Measurements from ENCODE around the gene ADAM17.
"Not testable (repeated sequence)": the region's sequence is repeated elsewhere in the genome, so short reads cannot be mapped to it uniquely, and the experiment has no call there.

The ADAM17 gene

DNA sequence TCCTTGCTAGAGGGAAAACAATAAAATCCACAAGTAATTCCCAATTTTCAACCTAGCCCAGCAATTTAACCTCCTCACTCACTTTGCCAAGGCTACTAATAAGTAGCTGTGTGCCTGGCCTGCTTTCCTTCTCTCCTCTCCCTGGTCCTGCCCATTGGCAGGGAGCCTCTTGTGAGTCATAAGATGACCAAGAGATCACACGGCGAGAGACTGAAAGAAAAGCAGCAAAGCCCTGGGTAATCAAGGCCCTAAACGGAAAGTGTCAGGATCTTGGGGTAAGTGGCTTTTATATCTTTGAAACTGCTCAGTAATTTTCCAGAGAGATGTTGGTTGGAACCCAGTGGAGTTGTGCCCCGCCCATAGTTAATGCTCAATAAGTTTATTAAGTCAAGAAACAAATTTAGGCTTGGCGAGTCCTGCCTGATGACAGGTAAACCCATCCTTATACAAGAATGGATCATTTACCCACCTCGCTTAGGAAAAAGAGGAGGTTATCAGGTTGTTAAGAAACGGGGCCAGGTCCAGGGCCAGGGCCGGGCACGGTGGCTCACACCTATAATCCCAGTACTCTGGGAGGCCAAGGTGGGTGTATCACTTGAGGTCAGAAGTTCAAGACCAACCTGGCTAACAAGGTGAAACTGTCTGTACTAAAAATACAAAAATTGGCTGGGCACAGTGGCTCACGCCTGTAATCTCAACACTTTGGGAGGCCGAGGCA is 10.0 kb upstream of the ADAM17 start:
- DNase-seq (ENCODE audit: low read depth): no peak

DNA sequence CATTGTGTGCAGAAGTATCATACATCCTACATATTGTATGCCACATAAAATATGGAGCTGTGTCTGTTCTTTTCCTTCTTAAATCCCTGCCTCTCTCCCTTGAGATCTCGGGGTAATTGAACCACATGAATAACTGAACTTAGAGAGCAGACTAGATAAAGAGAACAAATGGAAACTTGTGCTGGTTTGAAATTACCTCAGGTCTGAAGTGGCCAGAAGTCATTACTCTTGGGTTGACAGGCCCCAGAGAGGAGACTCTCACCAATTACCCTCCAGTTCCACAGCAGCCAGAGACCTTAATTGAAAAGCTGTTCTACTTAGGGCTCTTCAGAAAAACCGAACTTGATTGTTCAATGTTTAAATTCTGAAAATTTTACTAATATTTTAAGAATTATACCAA is 5.0 kb upstream of the ADAM17 start:
- DNase-seq (ENCODE audit: low read depth): no peak

DNA sequence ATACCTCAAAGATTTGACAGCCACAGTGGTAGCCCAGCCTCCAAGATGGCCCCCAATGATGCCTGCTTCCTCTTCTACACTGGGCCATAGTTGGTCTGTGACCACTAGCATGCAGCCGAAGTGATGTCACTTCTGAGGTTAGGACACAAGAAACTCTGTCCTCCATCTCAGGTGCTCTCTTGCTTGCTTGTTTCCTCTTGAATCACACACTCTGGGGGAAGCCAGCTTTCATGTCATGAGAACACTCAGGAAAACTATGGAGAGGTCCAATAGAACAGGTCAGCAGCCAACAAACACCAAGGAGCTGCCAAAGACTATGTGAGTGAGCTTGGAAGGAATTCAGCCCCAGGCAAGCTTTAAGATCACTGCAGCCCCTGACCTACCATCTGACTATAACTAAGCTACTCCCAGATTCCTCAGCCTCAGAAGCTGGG is 3.3 kb upstream of the ADAM17 start:
- DNase-seq (ENCODE audit: low read depth): no peak

DNA sequence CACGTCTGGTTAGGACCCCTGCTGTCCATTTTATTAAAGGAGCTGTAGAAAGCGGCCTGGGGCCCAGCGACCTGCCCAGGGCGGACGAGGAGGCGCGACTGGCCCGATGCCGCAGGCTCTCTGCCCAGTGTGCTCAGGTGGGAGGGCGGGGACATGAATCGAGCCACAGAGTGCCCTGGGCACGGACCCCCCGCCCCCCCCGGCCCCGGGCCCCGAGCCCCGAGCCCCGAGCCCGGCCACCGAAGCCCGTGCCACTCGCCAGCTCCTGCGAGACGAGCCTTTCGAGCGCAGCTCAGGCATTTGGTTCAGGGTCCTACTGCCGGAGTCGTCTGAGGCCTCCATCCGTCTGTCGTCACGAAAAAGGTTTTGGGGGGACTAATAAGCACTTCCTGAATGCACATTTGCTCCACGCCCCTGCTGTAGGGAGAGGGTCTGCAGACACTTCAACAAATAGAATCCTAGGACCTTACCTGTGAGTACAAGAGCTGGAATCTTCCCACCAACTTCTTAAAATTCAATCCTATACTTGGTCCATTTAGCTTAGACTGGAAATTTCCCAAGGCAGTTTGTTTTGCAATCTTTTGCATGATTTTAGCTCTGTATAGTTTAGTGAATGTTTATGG is 602 bp upstream of the ADAM17 start:
- no peak for DNase-seq (ENCODE audit: low read depth)

DNA sequence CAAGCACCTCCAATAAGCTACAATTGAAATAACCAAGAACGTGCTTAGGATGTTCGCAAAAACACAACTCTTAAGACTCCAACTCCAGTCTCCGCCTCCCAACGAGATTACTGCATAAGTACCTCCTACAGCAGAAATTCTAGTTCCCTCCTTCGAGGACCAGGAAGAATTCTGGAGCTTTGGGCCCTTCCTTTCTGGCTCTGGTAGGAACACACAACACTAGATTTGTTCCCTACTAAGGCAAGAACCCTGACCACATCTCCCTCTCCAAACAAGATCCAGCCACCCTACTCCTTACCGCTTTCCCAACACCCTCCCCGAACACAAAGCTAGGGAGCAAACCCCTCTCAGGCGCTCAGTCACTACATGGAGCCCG is 721 bp downstream of the ADAM17 start:
- no peak for DNase-seq (ENCODE audit: low read depth)

DNA sequence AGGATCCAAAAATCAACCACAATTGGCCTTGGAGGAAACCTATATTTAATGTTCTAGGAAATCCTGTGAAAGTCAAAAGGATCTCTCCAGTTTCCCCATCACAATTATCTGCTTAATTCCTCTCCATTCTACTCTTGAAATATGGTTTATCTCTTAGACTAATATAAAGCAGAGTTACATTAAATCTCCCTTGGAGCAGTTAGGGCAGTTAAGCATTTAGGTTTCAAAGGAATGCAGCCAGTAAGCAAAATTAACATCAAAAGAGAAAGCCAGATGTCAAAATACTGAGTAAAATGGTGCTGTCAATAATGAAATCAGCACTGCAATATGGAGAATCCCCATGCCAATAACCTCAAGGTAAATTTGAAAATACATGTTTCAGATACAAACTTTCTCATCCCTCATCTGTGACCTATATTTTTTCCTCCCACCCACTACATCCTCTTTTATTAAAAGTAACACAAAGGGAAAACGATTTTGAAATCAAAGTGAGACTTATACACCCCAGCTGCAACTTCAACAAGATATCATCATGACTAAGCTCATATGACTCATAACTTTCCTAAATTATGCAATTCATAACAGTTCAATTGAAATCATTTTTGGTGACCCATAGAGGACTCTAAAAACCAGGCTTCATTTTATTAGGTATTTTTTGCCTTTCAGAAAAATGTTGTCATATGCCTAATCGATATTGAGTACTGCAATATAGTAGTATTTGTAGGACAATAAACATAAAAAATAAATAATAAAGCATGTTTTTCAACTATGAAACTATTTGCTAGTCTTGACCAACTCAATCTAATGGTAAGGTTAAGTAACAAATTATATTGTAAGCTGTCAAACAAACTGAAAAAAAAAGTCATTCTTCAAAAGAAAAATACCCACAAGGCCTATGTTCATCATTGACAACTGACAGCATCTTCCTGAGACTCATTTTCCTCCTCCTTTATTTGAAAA is 3.1 kb downstream of the ADAM17 start:
- no peak for DNase-seq (ENCODE audit: low read depth)

DNA sequence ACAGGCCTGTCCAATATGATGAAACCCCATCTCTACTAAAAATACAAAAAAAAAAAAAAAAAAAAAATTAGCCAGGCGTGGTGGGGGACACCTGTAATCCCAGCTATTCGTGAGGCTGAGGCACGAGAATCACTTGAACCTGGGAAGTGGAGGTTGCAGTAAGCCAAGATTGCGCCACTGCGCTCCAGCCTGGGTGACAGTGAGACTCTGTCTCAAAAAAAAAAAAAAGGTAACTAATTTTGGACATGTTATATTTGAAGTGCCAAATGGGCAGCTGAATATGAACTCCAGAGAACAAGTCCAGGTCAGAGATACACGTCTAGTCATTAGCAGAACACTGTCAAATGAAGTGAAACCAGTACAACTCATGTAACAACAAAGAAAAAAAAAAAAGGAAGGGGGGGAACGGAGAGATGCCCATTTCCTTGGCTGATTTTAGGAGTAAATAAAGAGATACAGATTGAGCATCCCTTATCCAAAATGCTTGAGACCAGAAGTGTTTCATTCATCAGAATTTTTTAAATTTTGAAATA is 4.7 kb downstream of the ADAM17 start:
- not testable (repeated sequence) for DNase-seq (ENCODE audit: low read depth)

DNA sequence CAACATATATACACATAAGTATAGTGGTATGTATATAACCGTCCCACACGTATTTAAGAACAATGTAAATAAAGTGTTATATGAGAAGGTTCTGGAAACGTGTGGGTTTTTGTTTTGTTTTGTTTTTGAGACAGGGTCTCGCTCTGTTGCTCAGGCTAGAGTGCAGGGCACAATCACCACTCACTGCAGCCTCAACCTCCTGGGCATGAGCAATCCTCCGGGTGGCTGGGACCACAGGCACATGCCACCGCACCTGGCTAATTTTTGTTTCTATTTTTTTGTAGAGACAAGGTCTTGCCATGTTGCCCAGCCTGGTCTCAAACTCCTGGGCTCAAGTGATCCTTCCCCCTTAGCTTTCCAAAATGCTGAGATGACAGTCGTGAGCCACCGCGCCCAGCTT is 6.2 kb downstream of the ADAM17 start:
- no peak for DNase-seq (ENCODE audit: low read depth)

DNA sequence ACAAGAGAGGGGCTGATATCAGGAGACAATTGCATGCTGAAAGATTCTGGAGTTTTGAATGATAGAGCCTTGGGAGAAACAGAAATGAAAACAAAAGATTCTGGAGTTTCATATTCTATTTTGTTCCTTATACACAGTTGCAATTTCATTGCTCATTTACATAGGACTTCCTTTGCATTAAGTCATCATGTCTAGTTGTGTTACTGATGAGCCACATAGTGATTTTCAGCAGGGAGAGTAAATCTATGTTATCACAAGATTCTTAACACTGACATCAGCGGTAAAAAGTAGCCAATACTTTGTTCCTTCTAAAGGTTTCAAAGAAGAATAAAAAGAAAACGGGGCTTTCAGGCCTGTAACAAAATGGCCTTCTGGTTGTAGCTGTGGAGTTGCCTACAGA is 7.1 kb downstream of the ADAM17 start:
- DNase-seq (ENCODE audit: low read depth): no peak

DNA sequence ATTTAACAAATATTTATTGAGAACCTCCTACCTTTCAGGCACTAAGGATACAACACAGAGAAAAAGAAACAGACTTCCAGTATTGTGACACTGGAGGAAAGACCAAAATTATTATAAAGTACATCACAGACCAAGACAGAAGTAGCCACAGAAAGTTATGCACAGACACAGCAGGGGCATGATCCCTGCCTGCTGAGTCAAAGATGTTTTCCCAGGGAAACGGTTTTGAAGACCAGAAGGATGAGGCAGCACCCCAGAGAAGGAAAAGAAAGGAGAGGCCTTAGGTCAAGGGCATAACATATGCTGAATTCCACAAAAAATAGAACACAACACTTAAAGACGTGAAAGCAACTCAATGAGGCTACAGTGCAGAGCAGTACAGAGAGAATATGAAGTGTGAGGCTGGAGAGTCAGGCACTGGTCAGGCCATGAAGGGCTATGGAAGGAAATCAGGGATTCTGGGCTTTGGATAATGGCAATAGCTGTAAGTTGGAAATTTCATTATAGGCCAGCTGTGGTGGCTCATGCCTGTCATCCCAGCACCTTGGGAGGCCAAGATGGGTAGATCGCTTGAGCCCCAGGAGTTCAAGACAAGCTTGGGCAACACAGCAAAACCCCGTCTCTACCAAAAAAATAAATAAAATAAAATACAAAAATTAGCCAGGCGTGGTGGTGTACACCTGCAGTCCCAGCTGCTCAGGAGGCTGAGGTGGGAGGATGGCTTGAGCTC is 8.2 kb downstream of the ADAM17 start:
- DNase-seq (ENCODE audit: low read depth): no peak

DNA sequence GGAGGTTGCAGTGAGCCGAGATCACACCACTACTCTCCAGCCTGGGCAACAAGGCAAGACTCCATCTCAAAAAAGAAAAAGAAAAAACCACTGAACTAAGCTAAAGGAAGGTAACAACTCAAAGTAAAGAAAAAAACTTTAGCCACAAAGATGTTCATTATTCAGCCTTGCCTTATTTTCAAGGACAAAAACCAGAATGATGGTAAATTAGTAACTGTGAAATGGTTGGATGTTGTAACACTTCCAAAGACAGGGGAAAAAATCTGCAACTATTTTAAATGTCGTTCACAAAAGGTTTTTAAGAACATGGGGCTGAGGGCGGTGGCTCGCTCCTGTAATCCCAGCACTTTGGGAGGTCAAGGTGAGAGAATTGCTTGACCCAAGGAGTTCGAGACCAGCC is 10.1 kb downstream of the ADAM17 start:
- no peak for DNase-seq (ENCODE audit: low read depth)

DNA sequence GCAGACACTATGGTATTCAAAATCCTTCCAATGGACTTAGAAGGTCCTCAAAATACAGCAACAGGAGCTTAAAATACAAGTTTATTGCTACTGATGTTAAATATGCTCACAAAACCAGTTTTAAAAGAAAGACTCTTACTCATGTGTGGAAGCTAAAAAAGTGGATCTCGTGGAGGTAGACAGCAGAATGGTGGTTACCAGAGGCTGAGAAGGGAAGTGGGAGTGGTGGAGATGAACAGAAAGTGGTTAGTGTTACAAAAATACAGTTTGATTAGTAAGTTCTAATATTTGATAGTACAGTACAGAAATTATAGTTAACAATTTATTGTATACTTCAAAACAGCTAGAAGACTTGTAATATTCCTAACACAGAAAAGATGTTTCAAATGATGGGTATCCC is 12.1 kb downstream of the ADAM17 start:
- DNase-seq (ENCODE audit: low read depth): no peak

DNA sequence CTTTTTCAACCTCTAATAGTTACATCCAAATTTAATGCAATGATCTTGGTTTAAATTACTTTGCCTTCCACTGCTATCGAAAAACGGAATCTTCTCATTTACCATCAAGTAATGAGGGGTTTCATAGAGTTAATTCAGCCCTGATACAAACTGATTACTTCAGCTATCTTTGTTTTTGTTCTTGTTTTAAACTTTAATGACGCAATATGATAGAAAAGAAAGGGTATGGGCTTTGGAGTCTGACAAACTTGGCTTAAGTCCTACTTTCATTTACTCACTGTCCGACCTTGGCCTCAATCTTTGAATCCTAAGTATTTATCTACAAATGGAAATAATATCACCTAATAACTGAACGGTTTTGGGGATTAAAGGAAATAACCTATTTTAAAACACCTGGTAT is 16.1 kb downstream of the ADAM17 start:
- no peak for DNase-seq (ENCODE audit: low read depth)

DNA sequence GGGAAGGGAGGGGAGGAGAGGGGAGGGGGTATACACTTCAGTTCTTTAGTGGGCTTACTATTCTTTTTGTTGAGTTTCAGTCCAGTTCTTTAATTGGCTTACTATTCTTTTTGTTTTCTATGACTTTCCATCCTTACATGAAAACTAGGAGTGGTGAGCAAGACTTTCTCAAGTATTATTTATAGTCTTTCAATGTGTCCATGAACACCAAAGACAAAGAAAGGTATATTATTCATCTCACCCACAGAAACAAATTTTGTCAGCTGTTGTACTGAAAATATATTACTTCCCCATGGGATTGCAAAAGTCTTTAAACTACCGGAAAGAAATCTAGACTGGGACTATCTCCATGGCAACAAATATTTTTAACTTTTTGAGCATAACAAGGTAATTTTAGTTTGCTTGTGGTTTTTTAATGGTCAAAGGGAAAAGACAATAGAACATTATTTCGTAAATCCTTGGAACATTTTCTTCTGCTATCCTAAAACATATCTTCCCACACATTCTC is 17.6 kb downstream of the ADAM17 start:
- no peak for DNase-seq (ENCODE audit: low read depth)

DNA sequence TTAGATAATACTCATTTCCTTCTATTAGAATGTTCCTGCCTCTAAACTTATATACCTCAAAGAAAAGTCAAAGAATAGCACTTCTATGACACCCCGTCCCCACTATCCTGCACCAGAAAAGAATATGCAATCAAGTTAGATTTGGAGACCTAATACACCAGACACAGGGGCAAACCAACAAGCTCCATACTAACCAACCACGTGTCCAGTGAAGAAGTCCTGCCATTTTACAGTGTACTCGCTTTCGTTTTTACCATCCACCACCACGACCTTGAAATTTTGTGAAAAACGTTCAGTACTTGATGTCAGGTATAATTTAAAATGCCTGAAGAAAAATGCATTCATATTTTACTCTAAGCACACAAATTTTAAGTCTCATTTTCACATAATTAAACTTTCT is 19.1 kb downstream of the ADAM17 start:
- DNase-seq (ENCODE audit: low read depth): no peak

DNA sequence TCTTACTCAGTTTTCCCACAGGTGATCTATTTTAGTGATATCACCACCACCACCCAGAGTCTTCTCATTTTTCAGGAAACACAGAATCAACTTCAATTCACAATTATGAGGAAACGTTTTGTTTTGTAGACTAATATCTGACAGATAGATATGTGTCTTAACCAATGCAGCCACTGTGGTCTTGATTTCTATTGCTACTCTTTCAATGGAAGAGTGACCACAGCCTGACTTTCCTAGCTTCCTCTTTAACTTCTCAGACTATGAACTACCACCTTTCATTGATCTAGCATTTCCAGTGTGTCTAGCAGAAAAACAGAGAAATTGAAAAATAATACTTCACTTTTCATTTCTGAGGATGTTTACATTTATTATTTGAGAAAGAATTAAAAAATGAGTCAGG is 20.5 kb downstream of the ADAM17 start:
- DNase-seq (ENCODE audit: low read depth): no peak

DNA sequence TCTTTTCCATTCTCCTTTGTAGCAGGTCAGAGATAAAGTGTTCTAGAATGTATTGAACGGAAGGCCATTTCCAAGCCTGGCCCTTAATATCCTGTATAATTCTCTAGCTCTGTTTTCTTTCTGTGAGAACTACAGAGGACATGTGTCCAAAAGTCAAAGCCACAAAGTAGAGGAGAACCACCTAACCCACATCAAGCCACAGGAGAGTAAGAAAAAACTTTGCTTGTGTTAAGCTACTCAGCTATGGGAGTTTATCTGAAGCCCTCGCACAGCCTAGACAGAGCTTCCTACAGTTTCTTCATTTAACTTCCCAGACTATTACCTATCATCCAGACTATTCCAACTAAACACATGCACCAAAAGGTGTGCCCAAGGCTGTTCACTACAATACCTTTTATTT is 22.0 kb downstream of the ADAM17 start:
- no peak for DNase-seq (ENCODE audit: low read depth)

DNA sequence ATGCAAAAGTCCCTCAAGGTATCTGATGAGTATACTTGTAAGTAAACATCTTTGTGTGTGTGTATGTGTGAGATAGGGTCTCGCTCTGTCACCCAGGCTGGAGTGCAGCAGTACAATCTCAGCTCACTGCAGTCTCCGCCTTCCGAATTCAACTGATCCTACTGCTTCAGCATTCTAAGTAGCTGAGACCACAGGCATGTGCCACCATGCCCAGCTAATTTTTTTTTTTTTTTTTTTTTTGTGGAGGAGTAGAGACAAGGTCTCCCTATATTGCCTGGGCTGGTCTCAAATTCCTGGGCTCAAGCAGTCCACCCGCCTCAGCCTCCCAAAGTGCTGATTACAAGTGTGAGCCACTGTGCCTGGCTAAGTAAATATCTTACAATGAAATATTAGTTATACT is 23.2 kb downstream of the ADAM17 start:
- no peak for DNase-seq (ENCODE audit: low read depth)

DNA sequence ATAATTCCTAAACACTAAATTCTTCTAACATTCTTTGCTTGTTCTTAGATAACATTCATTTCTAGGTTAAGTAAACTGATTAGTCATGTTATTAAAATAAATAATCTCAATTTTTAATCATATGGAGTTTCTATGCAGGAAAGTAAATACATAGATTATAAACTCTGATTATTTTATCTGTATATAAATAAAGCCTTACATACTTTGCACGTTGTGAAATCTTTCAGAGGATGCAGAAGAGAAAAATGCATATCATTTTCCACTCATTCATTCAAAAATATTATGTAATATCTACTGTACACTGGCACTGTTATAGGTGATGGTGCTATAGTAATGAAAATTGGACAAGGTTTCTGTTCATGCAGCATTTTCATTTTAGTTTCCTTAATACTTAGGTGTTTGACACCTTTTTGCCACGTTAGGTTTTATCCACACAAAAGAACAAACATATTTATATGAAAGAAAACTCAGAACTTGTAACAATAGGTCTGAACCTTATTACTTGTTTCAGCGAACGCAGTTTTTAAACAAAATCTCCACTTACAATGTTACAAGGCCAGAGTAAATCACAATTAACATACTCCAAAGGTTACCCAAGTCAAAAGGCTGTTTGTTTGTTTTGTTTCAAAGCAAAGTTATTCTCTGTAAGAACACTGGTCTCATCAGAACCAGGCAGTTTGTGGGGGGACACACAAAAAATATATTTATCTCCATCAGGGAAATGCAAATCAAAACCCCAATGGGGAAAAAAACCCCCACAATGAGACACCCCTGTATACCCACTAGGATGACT is 27.4 kb downstream of the ADAM17 start:
- DNase-seq (ENCODE audit: low read depth): no peak

DNA sequence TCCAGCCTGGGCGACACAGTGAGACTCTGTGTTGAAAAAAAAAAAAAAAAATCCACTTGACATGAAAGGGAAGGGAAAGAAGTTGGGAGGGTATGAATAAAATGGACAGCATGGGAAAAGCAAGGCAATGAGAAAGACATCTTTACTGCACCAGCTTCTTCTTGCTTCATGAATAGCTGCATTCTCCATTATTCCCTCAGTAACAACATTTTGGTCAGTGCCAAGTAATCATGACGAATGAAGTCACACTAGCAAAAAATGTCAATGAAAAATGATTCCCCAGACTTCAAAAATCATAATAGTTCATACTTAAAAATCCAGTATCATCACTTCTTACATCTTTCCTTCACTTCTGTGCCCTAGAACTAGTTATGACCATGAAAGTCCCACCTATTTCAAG is 30.4 kb downstream of the ADAM17 start:
- no peak for DNase-seq (ENCODE audit: low read depth)

DNA sequence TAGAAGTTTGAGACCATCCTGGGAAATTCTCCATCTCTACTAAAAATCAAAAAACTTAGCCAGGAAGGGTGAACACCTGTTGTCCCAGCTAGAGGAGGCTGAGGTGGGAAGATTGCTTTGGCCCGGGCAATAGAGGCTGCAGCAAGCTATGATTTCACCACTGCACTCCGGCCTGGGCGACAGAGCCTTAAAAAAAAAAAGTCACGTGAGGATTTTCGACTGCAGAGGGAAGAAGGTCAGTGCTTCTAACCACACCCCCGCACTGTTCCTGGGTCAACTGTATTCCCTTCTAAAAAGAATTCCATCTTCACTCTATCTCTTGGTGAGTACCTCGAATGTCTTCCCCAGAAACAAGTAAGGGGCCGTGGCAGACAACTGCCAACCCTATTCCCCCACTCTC is 31.3 kb downstream of the ADAM17 start:
- no peak for DNase-seq (ENCODE audit: low read depth)
